Tibial nerve (tissue), 3 donors: Measurements from ENCODE around the gene AMBRA1.

ENCODE experiments used
- POLR2A ChIP-seq, 2 donors: fragments of 450-650 bp; IDR thresholded peaks; one replicate each; pipeline ENCODE4 v1.6.1; 2017; ENCODE audit warnings: antibody characterized with exemption in 2 of 2, mild to moderate bottlenecking in 2 of 2, moderate library complexity in 2 of 2
- TF ChIP-seq, protein P1 (sequence below), 5 experiments: fragments of 200-600 bp in 3 of 5; fragments of 450-650 bp in 2 of 5; sonication (generic) in 3 of 5; IDR thresholded peaks; one replicate each; pipeline ENCODE4 v1.5.1; 2016 to 2019; ENCODE audit warnings: antibody characterized with exemption in 5 of 5, mild to moderate bottlenecking in 3 of 5, moderate library complexity in 2 of 5

DNA sequence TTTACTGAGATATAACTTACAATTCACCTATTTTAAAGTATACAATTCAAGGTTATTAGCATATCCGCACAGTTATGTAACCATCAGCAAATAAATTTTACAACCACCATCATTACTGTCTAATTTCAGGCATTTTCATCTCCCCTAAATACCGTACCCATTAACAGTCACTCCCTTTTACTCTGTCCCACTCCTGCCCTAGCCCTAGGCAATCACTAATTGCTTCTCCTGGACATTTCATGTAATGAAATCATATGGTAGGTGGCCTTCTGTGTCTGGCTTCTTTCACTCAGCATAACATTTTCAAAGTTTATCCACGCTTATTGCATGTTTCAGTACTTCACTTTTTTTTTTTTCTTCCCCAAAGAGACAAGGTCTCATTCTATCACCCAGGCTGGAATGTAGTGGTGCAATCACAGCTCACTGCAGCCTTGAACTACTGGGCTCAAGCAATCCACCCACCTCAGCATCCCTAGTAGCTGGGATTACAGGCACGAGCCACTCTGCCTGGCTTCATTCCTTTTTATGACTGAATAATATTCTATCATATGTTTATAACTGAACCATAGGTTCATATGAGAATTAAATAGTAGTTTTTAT is 140.8 kb downstream of the AMBRA1 start:
- TF ChIP-seq, protein P1, sequence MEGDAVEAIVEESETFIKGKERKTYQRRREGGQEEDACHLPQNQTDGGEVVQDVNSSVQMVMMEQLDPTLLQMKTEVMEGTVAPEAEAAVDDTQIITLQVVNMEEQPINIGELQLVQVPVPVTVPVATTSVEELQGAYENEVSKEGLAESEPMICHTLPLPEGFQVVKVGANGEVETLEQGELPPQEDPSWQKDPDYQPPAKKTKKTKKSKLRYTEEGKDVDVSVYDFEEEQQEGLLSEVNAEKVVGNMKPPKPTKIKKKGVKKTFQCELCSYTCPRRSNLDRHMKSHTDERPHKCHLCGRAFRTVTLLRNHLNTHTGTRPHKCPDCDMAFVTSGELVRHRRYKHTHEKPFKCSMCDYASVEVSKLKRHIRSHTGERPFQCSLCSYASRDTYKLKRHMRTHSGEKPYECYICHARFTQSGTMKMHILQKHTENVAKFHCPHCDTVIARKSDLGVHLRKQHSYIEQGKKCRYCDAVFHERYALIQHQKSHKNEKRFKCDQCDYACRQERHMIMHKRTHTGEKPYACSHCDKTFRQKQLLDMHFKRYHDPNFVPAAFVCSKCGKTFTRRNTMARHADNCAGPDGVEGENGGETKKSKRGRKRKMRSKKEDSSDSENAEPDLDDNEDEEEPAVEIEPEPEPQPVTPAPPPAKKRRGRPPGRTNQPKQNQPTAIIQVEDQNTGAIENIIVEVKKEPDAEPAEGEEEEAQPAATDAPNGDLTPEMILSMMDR (IDR thresholded peaks at IDR 0.05), result no peak
- no peak for TF ChIP-seq POLR2A (IDR thresholded peaks at IDR 0.05)
